OCI-LY7 (cell line): ENCODE measurements around the gene SLIT3.

Experiments
- EZH2phosphoT487 ChIP-seq: fragments of 200-600 bp; sonication (generic); IDR thresholded peaks from 2 replicates; pipeline ENCODE4 v1.6.1; 2018; ENCODE audit warnings: low read depth, borderline replicate concordance, mild to moderate bottlenecking, mixed run types, antibody characterized with exemption, low read length, moderate library complexity, mixed read lengths
- TF ChIP-seq, protein P1 (sequence below): fragments of 200-600 bp; sonication (generic); conservative IDR thresholded peaks from 2 replicates; pipeline ENCODE4 v1.5.1; 2014; ENCODE audit warnings: mild to moderate bottlenecking, antibody characterized with exemption, low read length, moderate library complexity, mixed read lengths

DNA sequence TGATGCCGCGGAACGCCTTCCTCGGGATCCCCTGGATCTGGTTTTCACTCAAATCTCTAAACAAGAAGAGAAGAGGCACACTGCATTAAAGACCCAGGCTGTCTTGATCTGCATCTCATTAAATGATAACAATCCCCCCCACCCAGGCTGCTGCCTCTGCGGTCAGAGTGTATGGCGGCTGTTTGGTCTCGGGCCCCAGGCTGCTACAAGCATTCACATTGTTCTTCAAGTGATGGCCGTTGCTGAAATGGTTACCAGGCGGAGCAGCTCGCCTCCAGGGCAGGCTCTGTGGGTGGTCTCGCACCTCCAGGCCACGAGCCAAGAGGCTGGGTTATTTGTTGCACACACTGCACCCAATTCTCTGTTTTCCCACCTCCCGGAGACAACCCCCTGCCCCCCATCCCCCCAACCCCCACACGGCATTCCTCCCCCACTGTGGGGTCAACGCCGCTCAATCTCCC lies 417.6 kb downstream of the SLIT3 start:
- TF ChIP-seq, protein P1, sequence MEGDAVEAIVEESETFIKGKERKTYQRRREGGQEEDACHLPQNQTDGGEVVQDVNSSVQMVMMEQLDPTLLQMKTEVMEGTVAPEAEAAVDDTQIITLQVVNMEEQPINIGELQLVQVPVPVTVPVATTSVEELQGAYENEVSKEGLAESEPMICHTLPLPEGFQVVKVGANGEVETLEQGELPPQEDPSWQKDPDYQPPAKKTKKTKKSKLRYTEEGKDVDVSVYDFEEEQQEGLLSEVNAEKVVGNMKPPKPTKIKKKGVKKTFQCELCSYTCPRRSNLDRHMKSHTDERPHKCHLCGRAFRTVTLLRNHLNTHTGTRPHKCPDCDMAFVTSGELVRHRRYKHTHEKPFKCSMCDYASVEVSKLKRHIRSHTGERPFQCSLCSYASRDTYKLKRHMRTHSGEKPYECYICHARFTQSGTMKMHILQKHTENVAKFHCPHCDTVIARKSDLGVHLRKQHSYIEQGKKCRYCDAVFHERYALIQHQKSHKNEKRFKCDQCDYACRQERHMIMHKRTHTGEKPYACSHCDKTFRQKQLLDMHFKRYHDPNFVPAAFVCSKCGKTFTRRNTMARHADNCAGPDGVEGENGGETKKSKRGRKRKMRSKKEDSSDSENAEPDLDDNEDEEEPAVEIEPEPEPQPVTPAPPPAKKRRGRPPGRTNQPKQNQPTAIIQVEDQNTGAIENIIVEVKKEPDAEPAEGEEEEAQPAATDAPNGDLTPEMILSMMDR: no peak
- TF ChIP-seq EZH2phosphoT487: no peak
